K562 (cell line): ENCODE measurements around the gene FGF12. TPM values are rescaled to one million over a fixed set of nuclear protein-coding genes. Genes with fewer than 3 reads are reported as not detected.
"Not testable (repeated sequence)": the region's sequence is repeated elsewhere in the genome, so short reads cannot be mapped to it uniquely, and the experiment has no call there.

Experiments
- ATAC-seq: fragments of 200-7000 bp; cut with Tn5 transposase; 3 replicates; pipeline ENCODE4 v1.9.1; 2020; ENCODE audit warnings: moderate library complexity
- BruUV-seq: library from RNA; stranded (reverse); fragments of 400-500 nt; replicated peaks from 2 replicates; lab custom pipeline; 2021; lab: Mats Ljungman, UMichigan
- CTCF ChIA-PET: fragments of 300-600 bp; formaldehyde crosslinking; extraction: SDS; loops from one replicate; lab custom pipeline; 2021; ENCODE audit warnings: low intra/inter-chr PET ratio; lab: Yijun Ruan, JAX
- POLR2A ChIA-PET: fragments of 300-600, 350-650 bp; sonication (Branson Sonifier 250); formaldehyde crosslinking; extraction: SDS; loops from one replicate; lab custom pipeline; 2021; ENCODE audit warnings: antibody characterized with exemption, inconsistent platforms; lab: Yijun Ruan, JAX
- DNase-seq, 4 experiments: peaks; one replicate each; pipeline versions ENCODE4 v3.0.0 to v3.0.0-alpha.2; 2011 to 2018; ENCODE audit warnings: low spot score in 3 of 4, mixed read lengths in 3 of 4; ENCODE audit errors: extremely low read depth in 1 of 4
- FAIRE-seq: peaks from 2 replicates; lab custom pipeline; 2011; peaks lifted over from hg19 to GRCh38; lab: Jason Lieb, UNC
- H2AFZ ChIP-seq: 2 replicates; pipeline ENCODE4 v1.6.0; 2011; ENCODE audit warnings: low read depth, low read length, control low read depth, inconsistent platforms
- H3K27ac ChIP-seq: fragments of 200-600 bp; 3 replicates; pipeline ENCODE4 v1.8.0; 2011; ENCODE audit warnings: low read depth, mild to moderate bottlenecking, control low read depth, inconsistent platforms, low read length, moderate library complexity, mixed read lengths; ENCODE audit errors: extremely low read depth
- H3K27me3 ChIP-seq, 2 experiments: fragments of 300-600 bp in 1 of 2; 2 replicates in 1 of 2; 3 replicates in 1 of 2; pipeline versions ENCODE4 v1.6.0 to v1.8.0; 2011; ENCODE audit warnings: inconsistent platforms in 2 of 2, low read length in 2 of 2, mild to moderate bottlenecking in 1 of 2, mixed read lengths in 1 of 2, moderate library complexity in 1 of 2; ENCODE audit not compliant: control insufficient read depth in 2 of 2, insufficient read depth in 2 of 2
- H3K36me3 ChIP-seq: fragments of 300-600 bp; 3 replicates; pipeline ENCODE4 v1.8.0; 2011; ENCODE audit warnings: mild to moderate bottlenecking, low read length, inconsistent platforms; ENCODE audit not compliant: control insufficient read depth, insufficient read depth
- H3K4me1 ChIP-seq, 2 experiments: fragments of 200-600 bp in 1 of 2; replicated peaks in 1 of 2; 2 replicates in 1 of 2; 3 replicates in 1 of 2; pipeline versions ENCODE4 v1.5.1 to v1.8.0; 2011; ENCODE audit warnings: inconsistent platforms in 2 of 2, low read length in 2 of 2, mild to moderate bottlenecking in 1 of 2, mixed read lengths in 1 of 2, moderate library complexity in 1 of 2; ENCODE audit not compliant: control insufficient read depth in 2 of 2, insufficient read depth in 2 of 2
- H3K4me2 ChIP-seq: 2 replicates; pipeline ENCODE4 v1.6.1; 2011; ENCODE audit warnings: low read length, control low read depth, inconsistent platforms, mixed read lengths; ENCODE audit not compliant: insufficient read depth
- H3K4me3 ChIP-seq: fragments of 200-600 bp; sonication (generic), shearing (Covaris generic); 2 replicates; pipeline ENCODE4 v1.5.1; 2016; ENCODE audit warnings: control low read depth, inconsistent platforms
- H3K79me2 ChIP-seq: fragments of 200-600 bp; 3 replicates; pipeline ENCODE4 v1.8.0; 2011; ENCODE audit warnings: low read length, inconsistent platforms; ENCODE audit not compliant: control insufficient read depth, insufficient read depth
- H3K9ac ChIP-seq, 2 experiments: 2 replicates each; pipeline versions ENCODE4 v1.6.0 to v1.6.1; 2011; ENCODE audit warnings: low read depth in 2 of 2, low read length in 2 of 2, control low read depth in 1 of 2, inconsistent platforms in 1 of 2, mild to moderate bottlenecking in 1 of 2, mixed read lengths in 1 of 2; ENCODE audit not compliant: insufficient read depth in 1 of 2
- H3K9me1 ChIP-seq: one replicate; pipeline ENCODE4 v1.6.0; 2011; ENCODE audit warnings: inconsistent platforms, mild to moderate bottlenecking, low read length, moderate library complexity; ENCODE audit not compliant: control insufficient read depth, insufficient read depth
- H3K9me3 ChIP-seq: replicated peaks from 2 replicates; pipeline ENCODE4 v1.5.1; 2011; ENCODE audit warnings: low read depth, low read length, inconsistent platforms; ENCODE audit not compliant: control insufficient read depth, insufficient read depth
- H4K20me1 ChIP-seq: replicated peaks from 2 replicates; pipeline ENCODE4 v1.6.1; 2011; ENCODE audit warnings: low read length, inconsistent platforms, mixed read lengths; ENCODE audit not compliant: control insufficient read depth, insufficient read depth
- BMI1 ChIP-seq: fragments of 150-350 bp; IDR thresholded peaks from 2 replicates; pipeline ENCODE4 v1.6.1; 2014; ENCODE audit warnings: low read length
- ESRRA ChIP-seq: fragments of 450-650 bp; IDR thresholded peaks from 2 replicates; pipeline ENCODE4 v1.6.1; 2014; ENCODE audit warnings: low read depth, mild to moderate bottlenecking, moderate library complexity, borderline replicate concordance
- HDAC6 ChIP-seq: IDR thresholded peaks from 2 replicates; pipeline ENCODE4 v1.6.1; 2012; ENCODE audit warnings: low read depth, mild to moderate bottlenecking, control low read depth, inconsistent platforms, low read length, moderate library complexity
- MBD1 ChIP-seq: fragments of 250-450 bp; sonication (Bioruptor Pico); IDR thresholded peaks from 2 replicates; pipeline ENCODE4 v1.8.0; 2022; ENCODE audit warnings: inconsistent platforms
- MEIS2 ChIP-seq: fragments of 450-650 bp; IDR thresholded peaks from 2 replicates; pipeline ENCODE4 v1.6.1; 2014; ENCODE audit warnings: mild to moderate bottlenecking; ENCODE audit not compliant: partially characterized antibody
- NCOA4 ChIP-seq: fragments of 450-650 bp; IDR thresholded peaks from 2 replicates; pipeline ENCODE4 v1.6.1; 2018; ENCODE audit warnings: mild to moderate bottlenecking; ENCODE audit not compliant: partially characterized antibody
- NR2F6 ChIP-seq: fragments of 450-650 bp; formaldehyde crosslinking; IDR thresholded peaks from 2 replicates; pipeline ENCODE4 v1.4.0; 2020; ENCODE audit warnings: mild to moderate bottlenecking
- SMAD2 ChIP-seq: fragments of 150-350 bp; IDR thresholded peaks from 2 replicates; pipeline ENCODE4 v1.6.1; 2014; ENCODE audit warnings: low read depth, mild to moderate bottlenecking, low read length
- SRSF7 ChIP-seq: fragments of 200-400 bp; formaldehyde crosslinking; optimal IDR thresholded peaks from 2 replicates; pipeline ENCODE3; 2017; ENCODE audit warnings: mild to moderate bottlenecking, low read depth, low read length
- ZNF3 ChIP-seq: fragments of 250-450 bp; sonication (Bioruptor Pico); IDR thresholded peaks from 2 replicates; pipeline ENCODE4 v1.5.0; 2021; ENCODE audit warnings: mild to moderate bottlenecking, moderate library complexity
- ZNF41 ChIP-seq: fragments of 250-450 bp; sonication (Bioruptor Pico); conservative IDR thresholded peaks from 2 replicates; pipeline ENCODE4 v1.4.0; 2020; ENCODE audit warnings: mild to moderate bottlenecking
- WGBS: fragments of 100-300 bp; shearing (Covaris generic); methylation state at CpG from one replicate; pipeline ENCODE4 v1.1.6; 2016; ENCODE audit warnings: low coverage, mixed read lengths; ENCODE audit not compliant: insufficient coverage; ENCODE audit errors: missing lambda C conversion rate; 5-methylcytosine and 5-hydroxymethylcytosine counted together
- in situ Hi-C: fragments of 300-500 bp; cut with MboI; formaldehyde crosslinking; loops from 4 replicates; pipeline ENCODE4 v1.15.0; 2018; ENCODE audit warnings: inconsistent platforms, mixed read lengths
- intact Hi-C: fragments of 100-400 bp; cut with micrococcal nuclease; formaldehyde crosslinking; loops from 2 replicates; pipeline ENCODE4 v1.14.2; 2022
- polyA plus RNA-seq, 8 experiments: library from polyadenylated mRNA; depleted of rRNA in 4 of 8; stranded (reverse) in 5 of 8; unstranded in 3 of 8; fragments of >200 nt; fragmentation: Nextera tagmentation in 2 of 8; fragmentation: Illumina TruSeq in 1 of 8; extraction: Ambion mirVana in 2 of 8; extraction: Trizol in 1 of 8; gene quantifications; 2 replicates each; pipeline versions ENCODE4 v1.2.1 to v1.2.3, GENCODE V29; 2011 to 2014; ENCODE audit warnings: inconsistent platforms in 1 of 8, missing spikeins in 1 of 8
- total RNA-seq, 7 experiments: library from RNA; depleted of rRNA in 6 of 7; stranded (reverse); fragments of >200 nt in 6 of 7; fragmentation: Illumina TruSeq in 2 of 7; extraction: Trizol in 2 of 7; gene quantifications; 2 replicates each; pipeline versions ENCODE4 v1.2.1 to v1.2.3, GENCODE V29; 2011 to 2021; ENCODE audit warnings: low replicate concordance in 1 of 7
- TF ChIP-seq, protein P1 (sequence below): IDR thresholded peaks from 2 replicates; pipeline ENCODE4 v1.6.1; 2012; ENCODE audit warnings: low read depth, low read length, improper control_type of control experiment, borderline replicate concordance

FGF12 gene
- total and polyA plus RNA-seq, 9 of the 15 experiments (the other 6 are each of a cell fraction or from before 2014, with no cell fraction given), result not detected

GRCh38 chr3:192715126-192715525 is 12.2 kb downstream of the FGF12 start (continued):
- TF ChIP-seq MBD1 (CRISPR knock-in tag) (no peak), ESRRA (no peak), ZNF3 (CRISPR knock-in tag) (no peak), MEIS2 (no peak), NCOA4 (no peak), BMI1 (no peak), SRSF7 (no peak), HDAC6 (no peak), NR2F6 (CRISPR knock-in tag) (no peak), ZNF41 (no peak), SMAD2 (no peak)
- TF ChIP-seq, protein P1, sequence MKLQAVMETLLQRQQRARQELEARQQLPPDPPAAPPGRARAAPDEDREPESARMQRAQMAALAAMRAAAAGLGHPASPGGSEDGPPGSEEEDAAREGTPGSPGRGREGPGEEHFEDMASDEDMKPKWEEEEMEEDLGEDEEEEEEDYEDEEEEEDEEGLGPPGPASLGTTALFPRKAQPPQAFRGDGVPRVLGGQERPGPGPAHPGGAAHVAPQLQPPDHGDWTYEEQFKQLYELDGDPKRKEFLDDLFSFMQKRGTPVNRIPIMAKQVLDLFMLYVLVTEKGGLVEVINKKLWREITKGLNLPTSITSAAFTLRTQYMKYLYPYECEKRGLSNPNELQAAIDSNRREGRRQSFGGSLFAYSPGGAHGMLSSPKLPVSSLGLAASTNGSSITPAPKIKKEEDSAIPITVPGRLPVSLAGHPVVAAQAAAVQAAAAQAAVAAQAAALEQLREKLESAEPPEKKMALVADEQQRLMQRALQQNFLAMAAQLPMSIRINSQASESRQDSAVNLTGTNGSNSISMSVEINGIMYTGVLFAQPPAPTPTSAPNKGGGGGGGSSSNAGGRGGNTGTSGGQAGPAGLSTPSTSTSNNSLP, result no peak

DNA sequence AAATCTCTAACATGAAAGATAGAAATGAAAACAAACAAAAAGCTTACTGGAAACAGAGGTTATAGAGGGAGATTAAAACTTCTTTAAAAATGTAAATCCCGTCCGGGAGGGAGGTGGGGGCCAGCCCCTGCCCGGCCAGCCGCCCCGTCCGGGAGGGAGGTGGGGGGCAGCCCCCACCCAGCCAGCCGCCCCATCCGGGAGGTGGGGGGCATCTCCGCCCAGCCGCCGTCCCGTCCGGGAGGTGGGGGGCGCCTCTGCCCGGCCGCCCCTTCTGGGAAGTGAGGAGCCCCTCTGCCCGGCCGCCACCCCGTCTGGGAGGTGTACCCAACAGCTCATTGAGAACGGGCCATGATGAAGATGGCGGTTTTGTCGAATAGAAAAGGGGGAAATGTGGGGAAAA is 16.2 kb downstream of the FGF12 start:
- BruUV-seq, intact Hi-C loops, H2AFZ ChIP-seq, H3K36me3 ChIP-seq, H3K9me3 ChIP-seq, ATAC-seq, H3K27ac ChIP-seq, H3K4me1 ChIP-seq, H3K4me2 ChIP-seq, POLR2A ChIA-PET, H3K79me2 ChIP-seq, H3K9me1 ChIP-seq, H3K9ac ChIP-seq, CTCF ChIA-PET, in situ Hi-C loops, H3K4me3 ChIP-seq, H3K27me3 ChIP-seq, H4K20me1 ChIP-seq, DNase-seq, FAIRE-seq: not testable (repeated sequence)
- WGBS, result 20% methylated on average over 1 of the region's 22 CpGs
